Omental fat pad (tissue), 4 donors: ENCODE data around the gene SPAG16. TPM values are rescaled to one million over a fixed set of nuclear protein-coding genes. Genes with fewer than 3 reads are reported as not detected.

ENCODE experiments used
- ATAC-seq: fragments of 150-250 bp; one replicate; pipeline ENCODE4 v1.9.1; 2016; ENCODE audit warnings: mild to moderate bottlenecking, moderate library complexity; ENCODE audit not compliant: low FRiP score
- DNase-seq: peaks from one replicate; pipeline ENCODE4 v3.0.0-alpha.2; 2019; ENCODE audit warnings: low spot score
- CTCF ChIP-seq, 3 donors: fragments of 450-650 bp; IDR thresholded peaks; one replicate each; pipeline ENCODE4 v1.5.1; 2016 to 2017; ENCODE audit warnings: antibody characterized with exemption in 3 of 3, mild to moderate bottlenecking in 3 of 3, moderate library complexity in 2 of 3
- total RNA-seq, 4 donors: library from RNA; depleted of rRNA; stranded (reverse); fragments of >200 nt; gene quantifications; one replicate each; pipeline ENCODE4 v1.1.0, GENCODE V29; 2016

The SPAG16 gene
- total RNA-seq, 4 donors from 2014 or later, result 11.1 to 29.5 (median 13.3) TPM

GRCh38 chr2:214126135-214126534, 841.9 kb downstream of the SPAG16 start:
- TF ChIP-seq CTCF (IDR thresholded peaks at IDR 0.05), result no peak
- no peak for ATAC-seq

GRCh38 chr2:214127170-214127569, 842.9 kb downstream of the SPAG16 start:
- TF ChIP-seq CTCF (IDR thresholded peaks at IDR 0.05), result no peak
- ATAC-seq (no peak), DNase-seq (no peak)

More at GRCh38 chr2:214126135-214126534, 841.9 kb downstream of the SPAG16 start:
- no peak for DNase-seq

GRCh38 chr2:214127571-214127970, 843.3 kb downstream of the SPAG16 start:
- DNase-seq, result no peak
- ATAC-seq, result peak; percentile 66
- TF ChIP-seq CTCF (IDR thresholded peaks at IDR 0.05), result no peak

- TF ChIP-seq CTCF (IDR thresholded peaks at IDR 0.05), result no peak
- ATAC-seq, result peak; percentile 10
- DNase-seq, result no peak
Observed at GRCh38 chr2:214128040-214128439, 843.8 kb downstream of the SPAG16 start.

GRCh38 chr2:214130114-214130513, 845.9 kb downstream of the SPAG16 start:
- no peak for TF ChIP-seq CTCF (IDR thresholded peaks at IDR 0.05)
- ATAC-seq, result no peak
- DNase-seq, result no peak

- no peak for TF ChIP-seq CTCF (IDR thresholded peaks at IDR 0.05)
- DNase-seq, result no peak
- ATAC-seq, result no peak
Observed at GRCh38 chr2:214135966-214136365, 851.7 kb downstream of the SPAG16 start.

- ATAC-seq, result no peak
- TF ChIP-seq CTCF (IDR thresholded peaks at IDR 0.05), result no peak
Observed at GRCh38 chr2:214138779-214139178, 854.5 kb downstream of the SPAG16 start.

More at GRCh38 chr2:214138779-214139178, 854.5 kb downstream of the SPAG16 start:
- no peak for DNase-seq
